GM23248 (cell line): ENCODE measurements around the gene CACNA2D2. TPM values are rescaled to one million over a fixed set of nuclear protein-coding genes. Genes with fewer than 3 reads are reported as not detected.
A peak's percentile ranks its signal among the peaks of the same experiment; 100 is the strongest.

Experiments
- DNase-seq: peaks from one replicate; pipeline ENCODE4 v3.0.0-alpha.2; 2015
- H2AFZ ChIP-seq: fragments of 200-600 bp; sonication (generic); 2 replicates; pipeline ENCODE4 v1.6.1; 2016; ENCODE audit warnings: antibody characterized with exemption
- H3F3A ChIP-seq: fragments of 200-600 bp; sonication (generic); 2 replicates; pipeline ENCODE4 v1.6.1; 2016; ENCODE audit warnings: mild to moderate bottlenecking, antibody characterized with exemption, mixed run types; ENCODE audit not compliant: insufficient read depth
- H3K27ac ChIP-seq: fragments of 200-600 bp; sonication (generic); 2 replicates; pipeline ENCODE4 v1.5.1; 2016; ENCODE audit warnings: mild to moderate bottlenecking
- H3K27me3 ChIP-seq: fragments of 200-600 bp; sonication (generic); replicated peaks from 2 replicates; pipeline ENCODE4 v1.6.1; 2016; ENCODE audit warnings: mild to moderate bottlenecking; ENCODE audit not compliant: insufficient read depth
- H3K36me3 ChIP-seq: fragments of 200-600 bp; sonication (generic); 2 replicates; pipeline ENCODE4 v1.6.1; 2016; ENCODE audit warnings: low read depth, mild to moderate bottlenecking
- H3K4me1 ChIP-seq: fragments of 200-600 bp; sonication (generic); 2 replicates; pipeline ENCODE4 v1.6.1; 2016; ENCODE audit warnings: mild to moderate bottlenecking; ENCODE audit not compliant: insufficient read depth
- H3K4me2 ChIP-seq: fragments of 200-600 bp; sonication (generic); one replicate; pipeline ENCODE4 v1.6.1; 2016; ENCODE audit warnings: mild to moderate bottlenecking; ENCODE audit not compliant: unreplicated experiment
- H3K4me3 ChIP-seq: fragments of 200-600 bp; sonication (generic); 2 replicates; pipeline ENCODE4 v1.5.1; 2016; ENCODE audit warnings: mild to moderate bottlenecking
- H3K79me2 ChIP-seq: fragments of 200-600 bp; sonication (generic); 2 replicates; pipeline ENCODE4 v1.6.1; 2016; ENCODE audit warnings: mild to moderate bottlenecking; ENCODE audit not compliant: insufficient read depth
- H3K9ac ChIP-seq: fragments of 200-600 bp; sonication (generic); 2 replicates; pipeline ENCODE4 v1.6.1; 2016; ENCODE audit warnings: mild to moderate bottlenecking
- H3K9me2 ChIP-seq: fragments of 200-600 bp; sonication (generic); 2 replicates; pipeline ENCODE4 v1.6.1; 2016; ENCODE audit warnings: mixed run types, mild to moderate bottlenecking, moderate library complexity; ENCODE audit not compliant: insufficient read depth
- H3K9me3 ChIP-seq: fragments of 200-600 bp; sonication (generic); one replicate; pipeline ENCODE4 v1.6.1; 2017; ENCODE audit warnings: low read depth
- H4K20me1 ChIP-seq: fragments of 200-600 bp; sonication (generic); 2 replicates; pipeline ENCODE4 v1.6.0; 2016; ENCODE audit not compliant: insufficient read depth
- EZH2 ChIP-seq: fragments of 200-600 bp; sonication (generic); IDR thresholded peaks from 2 replicates; pipeline ENCODE4 v1.6.1; 2018; ENCODE audit warnings: antibody characterized with exemption, mild to moderate bottlenecking; ENCODE audit not compliant: insufficient read depth, poor library complexity, severe bottlenecking
- EZH2phosphoT487 ChIP-seq: fragments of 200-600 bp; sonication (generic); IDR thresholded peaks from 2 replicates; pipeline ENCODE4 v1.6.1; 2018; ENCODE audit warnings: antibody characterized with exemption, moderate library complexity, mild to moderate bottlenecking, low read depth; ENCODE audit not compliant: insufficient read depth
- WGBS, 2 experiments: methylation state at CpG; one replicate each; pipeline ENCODE4 v1.1.6; 2015 to 2017; ENCODE audit warnings: low lambda C conversion rate in 2 of 2, low coverage in 1 of 2; ENCODE audit errors: missing lambda C conversion rate in 2 of 2; 5-methylcytosine and 5-hydroxymethylcytosine counted together
- in situ Hi-C: fragments of 300-500 bp; cut with MboI; formaldehyde crosslinking; loops from 2 replicates; pipeline ENCODE4 v1.15.0; 2020
- polyA plus RNA-seq: library from polyadenylated mRNA; unstranded; fragments of >200 nt; fragmentation: Nextera tagmentation; extraction: Ambion mirVana; gene quantifications from 2 replicates; pipeline ENCODE4 v1.2.1, GENCODE V29; 2016
- total RNA-seq: library from RNA; depleted of rRNA; stranded (reverse); fragments of >200 nt; shearing (Covaris generic); gene quantifications from 2 replicates; pipeline ENCODE4 v1.2.3, GENCODE V29; 2014

Gene CACNA2D2
- total and polyA plus RNA-seq, 2 experiments from 2014 or later = not detected

- no peaks in the 10 kb centered on the region for H3K9me3 ChIP-seq
- in situ Hi-C loops = no loop called here
- WGBS, 2 experiments = 1 to 2% methylated on average over 40 to 51 of the region's 59 CpGs
- H3K27ac ChIP-seq = peak overlapping the region; percentile 90
- peaks cover 11% of the 10 kb centered on the region; the same call in 1 of the 2 replicates for H3K4me1 ChIP-seq
- H3K4me2 ChIP-seq = peak overlapping the region; percentile 91
- no peaks in the 10 kb centered on the region for H3K27me3 ChIP-seq
- H3K36me3 ChIP-seq = no peaks in the 10 kb centered on the region
- peaks cover 31% of the 10 kb centered on the region for H3K79me2 ChIP-seq
- peak overlapping the region; percentile 91 for H3K4me3 ChIP-seq
- no peaks in the 10 kb centered on the region for H3K9me2 ChIP-seq
- peak overlapping the region; percentile 96 for H3K9ac ChIP-seq
- H2AFZ ChIP-seq = peak overlapping the region; percentile 93
- no peaks in the 10 kb centered on the region for H4K20me1 ChIP-seq
- DNase-seq = peak; percentile 96
- H3F3A ChIP-seq = no peaks in the 10 kb centered on the region
- TF ChIP-seq EZH2 (no peak), EZH2phosphoT487 (no peak)
Observed at GRCh38 chr3:50321336-50322114, 181.9 kb downstream of the CACNA2D2 start.

- Histone ChIP-seq H3K36me3 (no peaks in the 10 kb centered on the region), H3K9me2 (no peaks in the 10 kb centered on the region), H3K27ac (peak overlapping the region; percentile 90), H3K4me3 (peak overlapping the region; percentile 91), H3K4me2 (peak overlapping the region; percentile 91), H3K4me1 (peaks cover 11% of the 10 kb centered on the region; the same call in 1 of the 2 replicates), H3K9me3 (no peaks in the 10 kb centered on the region), H3K79me2 (peaks cover 27% of the 10 kb centered on the region), H2AFZ (peak overlapping the region; percentile 93), H4K20me1 (no peaks in the 10 kb centered on the region), H3K27me3 (no peaks in the 10 kb centered on the region), H3F3A (no peaks in the 10 kb centered on the region), H3K9ac (peak overlapping the region; percentile 96)
- DNase-seq = peak; percentile 84
- WGBS, 2 experiments = 1 to 2% methylated on average over 12 to 45 of the region's 45 CpGs
- in situ Hi-C loops = no loop called here
- TF ChIP-seq EZH2 = no peak
- no peak for TF ChIP-seq EZH2phosphoT487
Observed at GRCh38 chr3:50320853-50321335, 182.5 kb downstream of the CACNA2D2 start.

- peak overlapping the region; percentile 91 for H3K4me3 ChIP-seq
- no peaks in the 10 kb centered on the region for H3K9me2 ChIP-seq
- H3K4me1 ChIP-seq = peaks cover 11% of the 10 kb centered on the region; the same call in 1 of the 2 replicates
- in situ Hi-C loops = no loop called here
- H3K36me3 ChIP-seq = no peaks in the 10 kb centered on the region
- no peaks in the 10 kb centered on the region for H4K20me1 ChIP-seq
- no peak overlapping the region; the same call in 1 of the 2 replicates for H2AFZ ChIP-seq
- peaks cover 27% of the 10 kb centered on the region for H3K79me2 ChIP-seq
- WGBS, 2 experiments = 85 to 87% methylated on average over 29 of the region's 29 CpGs
- H3K27ac ChIP-seq = no peak overlapping the region
- peak overlapping the region; percentile 96 for H3K9ac ChIP-seq
- no peaks in the 10 kb centered on the region for H3K27me3 ChIP-seq
- no peak for TF ChIP-seq EZH2phosphoT487
- no peak for TF ChIP-seq EZH2
- H3K9me3 ChIP-seq = no peaks in the 10 kb centered on the region
- H3K4me2 ChIP-seq = peak overlapping the region; percentile 91
- no peak for DNase-seq
- no peaks in the 10 kb centered on the region for H3F3A ChIP-seq
Observed at GRCh38 chr3:50319894-50320625, 183.4 kb downstream of the CACNA2D2 start.

- Histone ChIP-seq H2AFZ (no peak overlapping the region), H3K9ac (peak overlapping the region; percentile 3; the same call in 1 of the 2 replicates), H3K36me3 (no peaks in the 10 kb centered on the region), H3F3A (peaks cover 2% of the 10 kb centered on the region; the same call in 1 of the 2 replicates), H3K79me2 (peaks cover 27% of the 10 kb centered on the region), H4K20me1 (no peaks in the 10 kb centered on the region), H3K4me3 (no peak overlapping the region), H3K27ac (no peak overlapping the region), H3K9me2 (no peaks in the 10 kb centered on the region), H3K4me2 (no peak overlapping the region), H3K4me1 (peaks cover 11% of the 10 kb centered on the region; the same call in 1 of the 2 replicates), H3K27me3 (no peaks in the 10 kb centered on the region), H3K9me3 (no peaks in the 10 kb centered on the region)
- in situ Hi-C loops = no loop called here
- 89 to 90% methylated on average over 16 of the region's 16 CpGs for WGBS, 2 experiments
- TF ChIP-seq EZH2phosphoT487 (no peak), EZH2 (no peak)
- no peak for DNase-seq
Observed at GRCh38 chr3:50319181-50319893, 184.1 kb downstream of the CACNA2D2 start.
